HG03175 (cell line): Measurements from ENCODE around the gene ACTL8.

ENCODE experiments used
- ATAC-seq: cut with Tn5 transposase; IDR thresholded peaks from one replicate; pipeline ENCODE4 v1.9.1; 2021; ENCODE audit warnings: mild to moderate bottlenecking, moderate library complexity; ENCODE audit not compliant: unreplicated experiment

Gene ACTL8

DNA sequence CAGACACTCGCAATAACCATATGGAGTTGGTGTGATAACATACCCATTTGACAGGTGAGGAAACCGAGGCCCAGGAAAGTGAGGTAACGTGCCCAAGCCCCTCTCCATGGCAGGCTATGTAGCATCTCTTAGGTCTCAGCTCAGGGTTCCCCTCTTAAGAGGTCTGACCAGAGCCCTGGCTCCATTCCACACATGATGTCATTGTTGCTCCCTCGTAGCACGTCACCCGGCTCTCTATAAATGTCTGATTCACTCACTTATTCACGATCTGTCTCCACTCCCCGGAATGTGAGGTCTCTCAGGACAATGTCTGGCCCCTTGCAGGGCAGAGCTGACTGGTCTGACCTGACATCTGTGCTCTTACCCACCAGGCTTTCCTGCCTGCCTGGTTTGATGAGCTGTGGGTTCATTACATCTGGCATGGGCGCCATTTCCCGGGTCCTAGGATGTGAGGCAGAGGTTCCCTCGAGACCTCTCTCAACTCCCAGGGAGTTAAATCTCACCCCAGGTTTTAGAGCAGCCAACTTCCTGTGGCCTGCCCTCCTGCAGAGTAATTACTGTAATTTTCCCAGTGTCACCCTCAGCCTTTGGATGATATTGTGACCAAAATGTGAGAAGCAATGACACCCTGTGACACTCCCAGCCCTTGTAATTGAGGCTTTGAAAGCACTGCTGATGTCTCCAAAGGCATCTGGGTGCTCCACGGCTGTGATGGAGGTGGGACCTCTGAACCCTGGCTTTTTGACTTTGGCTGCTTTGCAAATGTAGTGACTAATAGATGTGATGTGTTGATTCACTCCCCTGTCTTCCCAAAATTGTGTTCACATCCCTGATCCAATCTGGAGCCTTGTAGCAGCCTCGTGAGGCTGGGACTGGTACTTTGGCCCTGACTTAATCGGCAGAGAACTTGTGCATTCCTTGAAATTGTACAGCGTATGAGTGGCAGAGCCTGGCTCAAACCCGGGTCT lies 10.6 kb downstream of the ACTL8 start:
- ATAC-seq = no peak

DNA sequence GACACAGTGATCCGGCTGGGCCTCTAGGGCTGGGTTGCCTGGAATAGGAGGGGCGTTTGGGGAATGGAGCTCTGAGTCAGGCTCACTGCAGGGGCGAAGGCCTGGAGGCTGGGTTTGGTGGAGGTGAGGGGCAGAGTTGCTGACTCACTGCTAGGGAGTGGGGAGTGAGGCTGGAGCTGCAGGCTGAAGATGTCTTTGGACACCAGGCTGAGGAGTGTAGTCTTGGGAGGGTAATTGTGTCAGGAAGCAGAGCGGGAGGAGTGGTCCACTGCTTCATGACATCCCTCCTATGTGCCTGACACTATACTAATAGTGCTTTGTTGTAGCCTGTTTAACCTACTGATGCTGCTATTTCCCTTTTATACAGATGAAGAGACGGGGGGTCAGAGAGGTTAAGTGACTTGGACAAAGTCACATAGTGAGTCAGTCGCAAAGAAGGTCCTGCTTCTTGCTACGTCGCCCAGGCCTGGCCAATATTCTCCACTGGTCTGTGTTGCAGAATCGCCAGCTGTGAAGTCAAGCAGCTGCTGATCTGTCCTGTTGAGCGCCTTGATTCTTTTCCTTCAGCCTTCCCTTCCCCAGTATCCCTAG lies 13.6 kb downstream of the ACTL8 start:
- no peak for ATAC-seq

DNA sequence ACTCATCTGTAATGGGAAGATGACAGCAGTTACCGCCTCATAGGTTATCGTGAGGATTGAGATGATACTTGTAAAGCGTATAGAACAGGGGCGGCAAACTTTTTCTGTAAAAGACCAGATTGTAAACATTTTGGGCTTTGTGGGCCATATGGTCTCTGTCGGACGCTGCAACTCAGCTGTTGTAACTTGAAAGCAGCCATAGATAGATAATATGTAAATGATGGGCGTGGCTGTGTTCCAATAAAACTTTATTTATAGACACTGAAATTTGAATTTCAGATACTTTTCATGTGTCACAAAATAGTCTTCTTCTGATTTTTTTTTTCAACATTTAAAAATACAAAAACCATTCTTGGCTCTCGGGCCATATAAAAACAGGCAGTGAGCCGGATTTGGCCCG lies 15.8 kb downstream of the ACTL8 start:
- ATAC-seq = no peak

DNA sequence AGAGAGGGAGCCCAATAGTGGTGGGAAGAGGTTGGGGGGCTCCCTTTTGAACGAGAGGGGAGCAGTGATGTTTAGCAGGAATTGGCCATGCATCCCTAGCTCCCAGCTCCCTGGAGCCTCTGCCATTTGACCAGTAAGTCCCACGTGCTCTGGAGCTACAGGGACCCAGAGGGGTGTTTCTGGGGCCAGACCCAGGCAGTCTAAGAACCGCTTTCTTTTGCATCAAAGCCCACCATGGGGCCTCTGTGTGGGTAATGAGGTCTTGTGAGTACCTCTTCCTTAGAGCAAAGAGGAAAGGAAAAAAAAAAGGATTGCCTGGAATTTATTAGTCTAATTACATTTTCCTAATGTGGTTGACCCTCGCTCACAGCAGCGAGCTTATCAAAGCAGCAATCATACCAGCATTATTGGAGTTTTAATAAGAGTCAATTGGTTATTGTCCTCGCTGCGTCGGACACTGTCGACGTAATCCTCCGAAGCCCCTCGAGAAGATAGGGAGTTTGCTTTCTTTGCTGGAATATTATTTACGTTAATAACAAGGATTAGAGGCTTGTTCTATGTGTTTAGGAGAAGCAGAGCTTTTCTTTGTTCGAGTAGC lies 17.6 kb downstream of the ACTL8 start:
- ATAC-seq = no peak

DNA sequence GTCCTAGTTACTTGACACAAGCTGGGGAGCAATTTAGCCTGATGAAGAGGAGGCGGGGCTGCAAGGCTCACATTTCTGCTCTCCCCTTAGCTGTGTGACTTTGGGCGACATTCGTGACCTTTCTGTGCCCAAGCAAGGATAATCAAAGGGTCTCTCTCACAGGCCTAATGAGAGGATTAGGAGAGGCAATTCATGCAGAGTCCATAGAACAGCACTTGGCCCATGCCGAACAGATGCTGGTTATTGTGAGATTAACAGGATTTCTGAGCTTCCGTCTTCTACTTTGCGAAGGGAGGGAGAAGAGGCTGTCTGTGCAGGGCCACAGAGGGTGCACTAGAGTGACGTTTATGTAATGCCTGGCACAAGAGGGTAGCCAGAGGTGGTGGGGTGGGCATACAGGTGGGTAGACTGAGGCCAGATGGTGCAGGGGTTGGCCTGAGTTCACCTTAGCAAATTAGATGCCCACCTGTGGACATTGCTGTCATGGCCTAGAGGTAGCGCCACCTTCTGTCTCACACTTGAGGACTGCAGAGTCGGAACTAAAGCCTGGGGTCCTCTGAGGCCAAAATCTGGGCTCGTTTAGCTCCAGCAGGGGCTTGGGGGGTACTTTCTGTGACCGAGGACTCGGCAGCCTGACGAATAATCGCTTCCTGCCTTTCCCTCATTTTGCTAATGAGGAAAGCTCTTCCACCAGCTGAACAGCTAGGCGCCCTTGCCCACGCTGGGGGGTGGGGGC lies 18.6 kb downstream of the ACTL8 start:
- ATAC-seq = no peak

DNA sequence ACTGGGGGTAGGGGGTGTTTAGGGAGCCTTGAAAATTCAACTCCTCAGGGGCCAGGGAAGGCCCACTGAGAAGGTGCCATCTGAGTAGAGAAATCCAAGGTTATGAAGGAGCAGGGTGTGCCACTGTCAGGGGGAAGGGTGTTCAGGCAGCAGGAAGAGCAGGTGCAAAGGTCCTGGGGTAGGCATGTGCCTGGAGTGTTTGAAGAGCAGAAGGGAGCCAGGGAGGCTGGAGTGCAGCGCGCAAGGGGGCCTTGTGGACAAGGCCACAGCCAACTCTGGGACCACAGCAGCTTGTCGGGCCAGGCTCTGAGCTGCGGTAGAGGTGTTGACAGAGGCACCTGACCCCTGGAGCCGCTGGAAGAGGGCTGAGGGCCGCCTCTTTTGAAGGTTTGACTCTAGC lies 19.3 kb downstream of the ACTL8 start:
- no peak for ATAC-seq

DNA sequence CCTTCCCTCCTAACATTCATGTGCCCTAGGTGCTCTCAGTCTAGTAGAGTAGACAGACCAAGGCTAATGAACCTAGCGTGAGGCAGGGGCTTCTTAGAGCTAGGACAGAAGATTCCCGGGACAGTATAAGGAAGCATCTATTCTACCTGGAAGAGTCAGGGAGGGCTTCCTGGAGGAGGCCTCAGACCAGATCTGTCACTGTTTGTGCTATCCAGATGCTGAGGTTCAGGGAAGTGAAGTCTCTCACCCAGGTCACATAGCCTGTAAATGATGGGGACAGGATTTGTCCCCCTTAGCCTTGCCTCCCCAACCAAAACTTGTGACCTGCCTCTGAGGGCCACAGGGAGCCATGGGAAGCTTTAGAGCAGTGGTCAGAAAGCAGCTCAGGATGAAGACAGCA lies 20.7 kb downstream of the ACTL8 start:
- ATAC-seq = no peak

DNA sequence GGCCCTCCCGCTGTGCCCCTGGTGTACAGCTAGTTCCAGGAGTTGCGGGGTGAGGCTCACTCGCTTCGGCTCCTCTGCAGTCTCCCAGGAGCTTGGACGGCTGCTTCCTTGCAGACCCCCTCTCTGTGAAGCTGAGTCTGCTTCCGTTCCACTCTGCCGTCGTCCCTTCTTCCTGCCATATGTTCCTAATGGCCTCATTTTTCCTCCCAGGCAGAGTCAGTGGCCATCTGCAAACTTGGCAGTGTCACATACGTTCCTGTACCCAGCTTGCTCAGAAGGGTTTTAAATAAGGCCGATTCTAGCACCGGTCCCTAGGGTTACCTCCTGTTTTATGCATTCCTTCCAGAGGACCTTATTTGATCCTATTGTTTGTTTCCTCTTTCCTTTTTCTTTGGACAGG lies 21.3 kb downstream of the ACTL8 start:
- ATAC-seq = no peak

DNA sequence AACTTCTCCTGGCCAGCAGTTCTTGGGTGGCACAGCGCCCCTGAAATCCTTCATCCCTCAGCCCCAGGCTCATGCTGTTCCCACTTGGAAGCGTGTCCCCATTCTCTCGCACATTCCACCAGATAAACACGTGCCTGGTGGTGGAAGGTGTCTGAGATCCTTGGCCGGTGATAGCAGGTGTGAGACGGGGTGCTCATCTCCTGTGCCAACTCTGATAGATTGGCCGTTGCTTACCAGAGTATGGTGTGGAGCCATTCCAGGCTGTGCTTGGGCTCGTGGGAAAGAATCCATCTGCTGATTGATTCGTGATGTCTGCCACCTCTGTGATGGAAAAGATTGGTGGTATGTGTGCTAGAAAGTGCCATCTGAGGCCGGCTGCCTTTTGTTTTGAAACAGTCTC lies 22.2 kb downstream of the ACTL8 start:
- no peak for ATAC-seq

DNA sequence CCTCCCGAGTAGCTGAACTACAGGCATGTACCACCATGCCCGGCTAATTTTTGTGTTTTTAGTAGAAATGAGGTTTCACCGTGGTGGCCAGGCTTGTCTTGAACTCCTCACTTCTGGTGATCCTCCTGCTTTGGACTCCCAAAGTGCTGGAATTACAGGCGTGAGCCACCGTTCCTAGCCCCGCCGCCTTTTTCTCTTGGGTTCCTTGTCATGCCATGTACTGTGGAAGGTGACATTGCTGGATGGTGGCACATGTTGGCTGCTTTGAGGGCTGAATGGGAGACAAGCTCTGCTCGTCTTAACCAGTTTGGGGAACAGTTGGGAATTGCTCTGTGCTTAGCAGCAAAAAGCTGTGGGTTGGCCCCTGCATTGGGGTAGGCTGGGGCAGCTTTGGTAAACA lies 22.7 kb downstream of the ACTL8 start:
- ATAC-seq = no peak

DNA sequence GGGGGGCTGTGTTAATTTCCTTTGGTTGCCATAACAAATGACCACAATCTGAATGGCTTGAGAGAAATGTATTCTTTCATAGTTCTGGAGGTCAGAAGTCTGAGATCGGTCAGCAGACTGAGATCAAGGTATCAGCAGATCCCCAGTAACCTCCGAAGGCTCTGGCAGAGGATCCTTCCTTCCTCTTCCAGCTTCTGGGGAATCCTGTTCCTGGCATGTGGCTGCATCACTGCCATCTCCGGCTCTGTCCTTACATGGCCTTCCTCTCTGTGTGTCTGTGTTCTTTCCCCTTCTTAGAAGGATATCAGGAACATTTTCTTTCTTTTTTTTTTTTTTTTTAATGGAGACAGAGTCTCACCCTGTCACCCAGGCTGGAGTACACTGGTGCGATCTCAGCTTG lies 25.8 kb downstream of the ACTL8 start:
- ATAC-seq = no peak

DNA sequence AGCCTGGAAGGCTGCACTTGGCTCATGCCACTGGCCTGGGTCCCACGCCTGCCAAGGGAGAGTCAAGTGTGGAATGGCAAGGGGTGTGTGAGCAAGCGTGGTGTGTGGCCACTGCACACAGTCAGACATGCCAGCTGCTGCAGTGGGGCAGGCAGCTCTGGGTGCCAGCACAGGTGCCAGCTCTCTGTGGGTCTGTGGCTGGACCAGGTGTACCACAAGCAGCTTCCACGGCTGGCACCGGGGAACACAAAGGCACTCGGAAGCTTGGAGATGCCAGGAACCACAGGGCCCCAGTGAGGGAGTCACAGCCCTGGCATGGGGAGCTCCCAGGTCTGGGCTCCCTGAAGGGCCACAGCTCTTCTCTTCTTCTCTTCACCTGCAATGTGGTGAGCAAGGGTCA lies 34.8 kb downstream of the ACTL8 start:
- no peak for ATAC-seq

DNA sequence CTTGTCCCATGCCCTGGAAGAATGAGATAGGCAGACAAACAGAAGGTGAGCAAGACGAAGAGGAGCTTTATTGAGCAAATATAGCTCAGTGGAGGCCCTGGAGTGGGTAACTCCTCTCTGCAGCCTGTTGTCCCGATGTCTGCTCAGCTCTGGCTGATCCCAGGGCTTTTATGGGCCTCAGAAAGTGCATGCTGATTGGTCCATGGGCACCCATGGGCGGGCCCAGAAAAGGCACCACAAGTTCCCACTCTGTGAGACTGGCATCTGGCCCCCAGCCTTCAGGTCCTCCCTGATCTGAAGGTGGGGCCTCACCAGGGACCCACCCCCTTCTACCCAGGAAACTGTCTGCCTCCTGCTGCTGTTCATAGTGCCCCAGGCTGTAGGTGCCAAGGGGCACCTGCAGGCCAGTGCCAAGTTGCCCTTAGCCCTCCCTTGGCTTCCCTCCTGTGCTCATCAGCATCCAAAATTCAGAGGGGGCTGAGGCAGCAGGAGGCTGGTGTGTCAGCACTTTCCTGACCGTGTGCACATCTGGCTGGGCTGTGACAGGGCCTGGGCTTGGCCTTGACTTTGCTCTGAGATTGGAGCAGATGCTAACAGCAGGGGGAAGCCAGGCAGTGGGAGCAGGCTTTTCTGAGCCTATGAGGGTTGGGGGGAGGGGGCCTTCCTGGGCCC lies 35.4 kb downstream of the ACTL8 start:
- ATAC-seq = no peak

DNA sequence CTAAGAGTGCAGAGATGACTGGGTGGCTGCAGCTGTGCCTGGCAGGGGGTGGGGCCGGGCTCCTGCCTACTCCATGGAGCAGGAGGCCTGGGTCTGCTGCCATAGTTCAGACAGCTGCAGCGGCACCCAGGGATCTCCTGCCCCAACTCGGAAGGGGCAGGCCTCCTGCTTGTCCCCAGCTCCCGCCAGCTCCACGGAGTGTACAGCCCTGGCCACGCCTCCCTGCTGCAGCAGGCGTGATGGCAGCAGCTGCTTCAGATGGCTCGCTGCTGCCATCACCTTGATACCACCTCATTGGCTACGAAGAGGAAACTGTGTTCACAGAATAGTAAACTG lies 35.9 kb downstream of the ACTL8 start:
- no peak for ATAC-seq

DNA sequence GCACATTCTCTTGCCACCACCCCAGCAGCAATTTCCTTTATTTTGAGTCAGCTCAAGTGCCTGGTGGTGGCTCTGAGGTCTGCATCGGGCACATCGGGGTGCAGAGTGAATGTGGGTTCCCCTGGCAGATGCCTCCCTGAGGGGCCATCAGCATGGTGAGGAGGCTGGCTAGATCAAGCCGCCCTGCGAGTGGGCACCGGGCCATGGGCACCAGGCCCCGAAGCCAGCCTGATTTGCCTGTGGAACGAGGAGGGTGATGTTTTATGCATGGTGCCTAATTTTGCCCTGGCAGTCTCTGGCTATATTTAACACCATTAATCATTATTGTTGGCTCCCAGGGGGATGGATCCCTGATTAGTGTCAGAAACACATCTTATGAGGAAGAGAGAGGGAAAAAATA lies 36.3 kb downstream of the ACTL8 start:
- no peak for ATAC-seq

DNA sequence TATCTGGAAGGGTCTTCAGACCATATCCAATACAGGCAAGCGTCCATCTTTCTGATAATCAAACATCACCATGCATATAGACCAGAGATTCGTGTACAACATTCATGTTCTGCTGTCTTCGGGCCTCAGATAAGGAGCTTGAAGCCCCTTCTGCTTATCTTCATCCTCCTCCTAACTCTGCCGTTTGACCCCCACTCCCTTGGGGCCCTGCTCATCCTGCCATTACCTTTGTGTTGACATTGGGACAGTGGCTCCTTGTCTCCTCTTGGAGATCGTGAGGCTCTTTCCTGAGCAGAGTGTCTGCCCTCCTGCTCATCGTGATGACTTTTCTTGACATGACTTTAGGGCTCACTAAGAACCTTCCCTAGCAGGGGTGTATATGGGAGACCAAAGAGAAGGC lies 37.3 kb downstream of the ACTL8 start:
- no peak for ATAC-seq

DNA sequence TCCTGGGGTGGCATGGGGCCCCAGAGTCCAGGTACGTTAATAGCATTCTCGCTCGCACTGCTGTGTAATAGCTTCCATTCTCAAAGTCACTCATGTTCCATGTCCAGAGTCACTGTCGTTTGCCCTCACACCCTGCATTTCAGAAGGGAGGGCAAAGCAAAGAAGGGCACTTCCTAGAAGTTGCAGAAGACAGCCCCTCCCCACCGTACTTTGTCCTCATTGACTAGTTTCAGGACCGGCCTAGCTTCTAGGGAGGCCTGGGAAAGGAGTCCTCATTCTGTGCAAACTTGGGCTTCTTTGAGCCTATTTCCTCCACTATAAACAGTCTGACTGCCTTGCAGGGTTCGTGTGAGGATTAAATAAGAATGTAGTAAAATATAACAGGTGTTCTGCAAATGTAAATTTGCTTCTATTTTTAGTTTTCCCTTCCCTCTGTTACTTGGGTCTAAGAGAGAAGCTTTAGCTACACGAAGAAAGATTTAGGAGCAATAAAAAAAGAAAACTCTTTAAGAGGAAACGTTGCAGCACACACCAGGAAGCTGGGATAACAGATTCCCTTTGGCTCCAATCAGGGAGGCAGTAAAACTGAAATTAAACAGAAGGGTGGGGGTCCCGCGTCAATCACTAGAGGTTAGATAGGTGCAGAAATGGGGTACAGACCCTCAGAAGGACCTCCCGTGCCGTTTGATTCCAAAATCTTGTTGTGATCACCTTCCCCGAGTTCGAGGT lies 40.1 kb downstream of the ACTL8 start:
- ATAC-seq = no peak

DNA sequence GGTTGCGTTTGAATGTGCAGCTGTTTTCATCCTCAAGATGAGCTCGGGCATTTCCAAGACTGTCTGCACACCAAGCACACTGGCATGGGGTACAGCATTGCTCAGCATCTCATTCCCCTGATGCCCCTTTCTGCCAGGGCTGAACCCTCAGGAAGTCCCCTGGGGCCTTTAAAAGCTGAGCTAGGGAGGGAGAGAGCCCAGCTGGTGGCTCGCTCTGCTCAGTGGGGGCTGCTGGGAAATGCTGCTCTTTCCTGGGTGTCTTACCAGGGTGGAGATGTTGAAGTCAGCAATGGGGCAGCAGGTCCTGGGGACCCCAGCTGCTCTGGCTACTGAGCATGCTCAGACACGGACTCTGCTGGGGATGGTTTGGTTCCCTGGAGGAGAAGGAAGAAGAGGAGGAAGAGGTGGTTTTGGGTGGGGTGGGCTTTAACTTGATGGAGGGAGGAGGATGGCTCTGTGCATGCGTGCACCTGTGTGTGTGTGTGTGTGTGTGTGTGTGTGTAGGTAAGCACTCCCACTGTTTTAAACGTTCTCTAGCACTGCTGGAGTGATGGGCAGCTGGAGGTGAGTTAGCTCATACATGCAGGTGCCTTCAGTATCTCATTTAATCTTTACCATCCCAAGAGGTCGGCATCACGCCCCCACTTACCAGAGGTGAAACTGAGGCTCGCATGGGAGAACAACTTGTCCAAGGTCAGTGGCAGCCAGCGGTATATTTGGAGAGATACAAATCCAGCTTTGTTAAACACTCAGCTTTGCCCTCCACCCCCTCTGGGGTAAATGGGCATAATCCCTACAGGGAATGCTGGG lies 40.9 kb downstream of the ACTL8 start:
- ATAC-seq = no peak

DNA sequence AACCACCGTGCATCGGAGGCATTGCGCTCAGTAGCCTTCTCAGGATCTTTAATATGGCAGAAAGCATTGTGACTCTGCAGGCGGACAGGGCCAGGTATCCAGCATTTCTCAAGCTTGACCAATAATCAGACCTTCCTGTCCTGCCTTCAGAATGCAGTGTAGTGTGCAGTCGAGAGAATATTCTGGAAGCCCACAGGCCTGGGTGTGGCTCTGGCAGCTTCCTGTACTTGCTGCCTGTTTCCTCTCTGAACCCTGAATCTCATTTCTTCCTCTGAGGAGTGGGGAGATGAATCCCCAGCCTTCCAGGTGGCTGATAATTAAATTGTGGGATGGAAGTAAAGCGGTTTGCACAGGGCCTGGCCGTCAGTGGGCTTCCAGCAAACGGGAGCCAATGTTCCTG lies 42.3 kb downstream of the ACTL8 start:
- no peak for ATAC-seq

DNA sequence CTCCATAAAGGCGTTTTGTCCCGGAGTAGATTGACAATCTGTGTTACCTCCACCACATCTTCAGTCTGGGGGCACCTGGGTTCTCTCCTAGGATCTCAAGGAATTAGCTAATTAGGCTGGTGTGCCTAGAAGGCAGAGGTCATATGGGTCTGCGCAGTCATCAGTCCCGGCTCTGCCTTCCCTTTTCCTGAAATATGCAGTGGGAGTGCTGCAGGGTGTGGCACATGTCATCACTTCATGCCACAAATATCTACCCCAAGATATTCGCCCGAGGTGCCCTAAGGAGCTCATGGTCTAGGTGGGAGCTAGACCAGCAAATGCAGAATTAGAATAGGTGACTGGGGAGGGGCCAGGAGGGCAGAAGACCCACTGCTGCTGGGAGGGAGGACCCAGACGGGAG lies 42.9 kb downstream of the ACTL8 start:
- ATAC-seq = no peak
